Memory B cell (primary cell): ENCODE measurements around the gene RFX2.

Source experiments
- ATAC-seq: fragments of 150-1000 bp; cut with Tn5 transposase; 2 replicates; pipeline ENCODE4 v1.10.0; 2021; ENCODE audit warnings: low read depth, mild to moderate bottlenecking, moderate library complexity
- DNase-seq, 2 donors: peaks; one replicate each; pipeline ENCODE4 v3.0.0; 2022; ENCODE audit warnings: low spot score in 2 of 2
- H3K27ac Mint-ChIP-seq: one replicate; pipeline ENCODE4 v1.8.0; 2022; ENCODE audit warnings: mild to moderate bottlenecking, moderate library complexity, mixed read lengths
- H3K27me3 Mint-ChIP-seq: one replicate; pipeline ENCODE4 v1.8.0; 2022; ENCODE audit warnings: mixed read lengths
- H3K36me3 Mint-ChIP-seq: one replicate; pipeline ENCODE4 v1.8.0; 2022; ENCODE audit warnings: mild to moderate bottlenecking, mixed read lengths
- H3K4me1 Mint-ChIP-seq: one replicate; pipeline ENCODE4 v1.8.0; 2022; ENCODE audit warnings: mixed read lengths
- H3K4me3 Mint-ChIP-seq: one replicate; pipeline ENCODE4 v1.8.0; 2022; ENCODE audit warnings: mild to moderate bottlenecking, moderate library complexity, mixed read lengths
- H3K9me3 Mint-ChIP-seq: one replicate; pipeline ENCODE4 v1.8.0; 2022; ENCODE audit warnings: mixed read lengths

The RFX2 gene

DNA sequence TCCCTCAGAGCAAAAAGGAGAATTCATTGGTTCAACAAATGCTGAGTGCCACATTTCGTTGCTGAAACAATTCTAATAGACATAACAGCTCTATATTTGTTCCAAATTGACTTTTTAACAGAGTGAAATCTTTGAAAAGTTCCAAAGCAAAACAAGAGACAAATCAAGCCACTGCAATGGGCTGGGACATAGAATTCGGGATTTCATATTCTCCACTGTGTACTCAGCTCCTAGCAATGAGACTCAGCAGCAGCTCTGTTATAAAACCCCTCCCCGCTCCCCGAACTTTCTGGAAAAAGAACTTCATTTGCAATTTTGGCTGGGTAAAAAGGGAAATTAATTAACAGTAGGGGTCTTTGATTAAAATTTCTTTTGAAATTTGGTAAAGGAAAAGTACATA is 11.3 kb downstream of the RFX2 start:
- Mint-ChIP-seq H3K27ac (no peak overlapping the region), H3K4me3 (no peak overlapping the region), H3K9me3 (peaks cover 7% of the 10 kb centered on the region), H3K36me3 (peaks cover 7% of the 10 kb centered on the region), H3K27me3 (no peaks in the 10 kb centered on the region), H3K4me1 (peaks cover 7% of the 10 kb centered on the region)
- no peak for ATAC-seq
- DNase-seq, result no peak

DNA sequence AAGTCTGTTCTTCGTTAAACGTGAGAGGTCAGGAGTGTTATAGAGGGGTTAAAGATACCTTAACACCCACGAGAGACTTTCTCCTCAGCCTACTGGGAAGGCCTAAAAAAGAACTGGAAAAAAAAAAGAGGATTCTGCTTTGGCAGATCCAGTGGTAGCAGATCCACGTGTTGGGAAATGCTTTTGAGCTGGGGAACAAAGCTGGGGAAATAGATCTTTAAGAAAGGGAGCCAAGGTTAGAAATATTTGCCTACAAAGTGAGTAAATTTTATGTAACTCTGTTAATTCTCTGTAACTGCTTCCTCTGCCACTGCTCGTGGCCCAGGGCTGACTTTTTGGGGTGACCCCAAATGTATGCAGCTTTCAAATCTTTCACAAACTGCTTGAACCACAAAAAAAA is 11.7 kb downstream of the RFX2 start:
- Mint-ChIP-seq H3K4me3 (no peak overlapping the region), H3K9me3 (peaks cover 7% of the 10 kb centered on the region), H3K36me3 (peaks cover 7% of the 10 kb centered on the region), H3K4me1 (peaks cover 7% of the 10 kb centered on the region), H3K27me3 (no peaks in the 10 kb centered on the region), H3K27ac (no peak overlapping the region)
- ATAC-seq, result no peak
- no peak for DNase-seq

DNA sequence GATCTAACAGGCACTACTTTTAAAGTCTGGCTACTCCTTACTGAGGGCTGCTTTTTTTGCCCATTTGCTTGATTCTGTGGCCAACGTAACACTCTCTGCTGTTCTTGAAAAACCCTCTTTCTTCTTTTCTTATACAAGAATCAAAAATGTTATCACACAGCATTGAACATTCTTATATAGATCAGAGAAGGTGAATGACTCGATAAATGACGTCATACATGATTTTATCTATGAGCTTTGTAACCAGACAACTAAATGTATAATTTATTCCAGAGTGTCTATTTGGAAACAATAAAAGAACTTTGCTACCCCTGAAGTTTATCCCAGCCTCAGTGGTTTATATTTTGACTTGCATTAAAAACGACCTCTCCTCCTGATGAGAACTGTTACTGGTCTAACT is 12.4 kb downstream of the RFX2 start:
- H3K9me3 Mint-ChIP-seq, result peaks cover 7% of the 10 kb centered on the region
- no peak for DNase-seq
- no peak overlapping the region for H3K27ac Mint-ChIP-seq
- H3K4me1 Mint-ChIP-seq, result peaks cover 7% of the 10 kb centered on the region
- H3K36me3 Mint-ChIP-seq, result peaks cover 7% of the 10 kb centered on the region
- ATAC-seq, result no peak
- H3K4me3 Mint-ChIP-seq, result no peak overlapping the region
- no peaks in the 10 kb centered on the region for H3K27me3 Mint-ChIP-seq

DNA sequence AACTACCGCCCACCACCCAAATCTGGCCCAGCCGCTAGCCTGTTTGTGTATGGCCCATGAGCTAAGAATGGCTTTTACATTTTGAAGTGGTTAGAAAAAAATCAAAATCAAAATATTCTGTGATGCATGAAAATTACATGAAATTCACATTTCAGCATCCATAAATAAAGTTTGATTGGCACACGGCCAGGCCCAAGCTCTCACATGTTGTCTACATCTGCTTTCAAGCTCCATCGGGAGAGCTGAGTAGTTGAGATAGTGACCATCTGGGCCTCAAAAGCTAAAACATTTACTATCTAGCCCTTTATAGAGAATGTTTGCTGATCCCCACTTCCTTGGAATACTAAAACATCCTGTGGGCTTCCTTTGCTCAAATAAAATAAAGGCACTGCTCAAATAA is 14.5 kb downstream of the RFX2 start:
- no peak overlapping the region for H3K27ac Mint-ChIP-seq
- no peak overlapping the region for H3K4me3 Mint-ChIP-seq
- H3K4me1 Mint-ChIP-seq, result peaks cover 13% of the 10 kb centered on the region
- peaks cover 7% of the 10 kb centered on the region for H3K36me3 Mint-ChIP-seq
- no peaks in the 10 kb centered on the region for H3K27me3 Mint-ChIP-seq
- peaks cover 7% of the 10 kb centered on the region for H3K9me3 Mint-ChIP-seq
- no peak for ATAC-seq
- no peak for DNase-seq

DNA sequence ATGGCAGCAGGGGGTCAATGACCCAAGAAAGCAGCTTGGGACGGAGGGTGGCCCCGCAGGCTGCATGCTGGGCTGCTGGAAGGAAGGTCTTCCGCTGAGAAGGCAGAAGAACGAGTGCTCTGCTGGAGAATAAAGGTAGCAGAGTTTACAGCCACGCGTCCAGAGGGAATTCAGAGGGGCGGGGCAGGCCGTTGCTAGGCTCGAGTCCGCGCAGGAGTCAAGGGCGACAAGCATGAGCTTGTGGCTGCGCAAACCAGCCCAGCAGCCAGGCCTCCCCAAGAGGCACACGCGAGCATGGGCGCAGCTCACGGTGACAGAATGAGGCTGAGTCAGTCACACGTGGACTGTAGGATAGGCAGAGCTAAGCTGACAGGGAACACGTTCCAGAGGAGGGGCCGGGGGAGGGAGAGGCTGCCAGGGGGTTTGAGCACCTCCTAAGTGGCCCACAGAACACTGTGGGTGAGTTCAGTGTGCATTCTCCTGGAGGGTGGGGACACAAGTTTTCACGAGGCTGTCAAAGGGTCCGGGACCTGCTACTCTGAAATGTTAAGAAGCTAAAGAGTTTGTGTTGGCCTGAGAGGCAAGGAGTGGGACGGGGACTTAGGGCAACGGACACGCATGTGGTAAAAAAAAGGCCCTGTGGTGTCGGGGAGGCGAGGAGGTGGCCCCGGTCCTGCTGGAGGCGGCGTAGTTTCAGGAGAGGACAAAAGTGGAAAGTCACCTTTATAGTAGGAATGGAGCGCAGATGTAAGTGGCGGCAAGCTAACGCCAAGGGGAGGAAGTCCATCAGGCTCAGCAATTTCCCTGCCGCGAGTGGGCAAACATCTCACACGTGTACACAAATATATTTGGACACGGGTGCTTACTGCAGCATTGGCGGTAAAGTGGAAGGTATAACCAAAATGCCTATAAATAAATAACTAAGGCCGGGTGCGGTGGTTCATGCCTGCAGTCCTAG is 17.7 kb downstream of the RFX2 start:
- Mint-ChIP-seq H3K27me3 (no peaks in the 10 kb centered on the region), H3K4me3 (no peak overlapping the region), H3K36me3 (no peaks in the 10 kb centered on the region), H3K4me1 (peaks cover 15% of the 10 kb centered on the region), H3K9me3 (no peaks in the 10 kb centered on the region), H3K27ac (peak overlapping the region; percentile 64)
- DNase-seq, result no peak
- no peak for ATAC-seq

DNA sequence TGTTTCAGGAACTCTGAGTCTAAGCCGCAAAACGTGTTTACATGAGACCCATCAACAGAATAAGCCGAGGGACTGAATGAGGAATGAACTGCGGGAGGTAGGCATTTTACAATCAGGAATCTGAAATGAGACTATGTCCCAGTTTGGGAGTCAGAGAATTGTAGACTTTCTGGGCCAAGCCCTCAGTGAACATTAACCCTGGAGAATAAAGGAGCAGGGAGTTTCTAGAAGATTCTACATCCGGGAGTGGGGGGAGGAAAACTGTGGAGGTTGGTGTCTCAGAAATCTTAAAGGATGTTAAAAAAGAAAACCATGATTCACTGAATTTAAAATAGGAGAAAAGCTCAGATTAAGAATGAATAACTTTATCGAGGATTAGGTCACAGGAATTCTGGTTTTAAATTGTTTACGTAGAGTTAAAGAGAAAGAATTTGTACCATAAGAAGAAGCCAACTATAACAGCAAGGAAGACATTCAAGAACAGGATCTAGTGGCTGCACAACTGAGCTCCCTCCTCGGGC is 18.5 kb downstream of the RFX2 start:
- peaks cover 23% of the 10 kb centered on the region for H3K4me1 Mint-ChIP-seq
- no peak overlapping the region for H3K4me3 Mint-ChIP-seq
- no peaks in the 10 kb centered on the region for H3K36me3 Mint-ChIP-seq
- no peak for DNase-seq
- ATAC-seq, result no peak
- H3K27me3 Mint-ChIP-seq, result no peaks in the 10 kb centered on the region
- no peak overlapping the region for H3K27ac Mint-ChIP-seq
- H3K9me3 Mint-ChIP-seq, result no peaks in the 10 kb centered on the region

GRCh38 chr19:6090634-6091033 is 19.7 kb downstream of the RFX2 start:
- no peaks in the 10 kb centered on the region for H3K9me3 Mint-ChIP-seq
- H3K27ac Mint-ChIP-seq, result no peak overlapping the region
- peaks cover 26% of the 10 kb centered on the region for H3K4me1 Mint-ChIP-seq
- DNase-seq, result no peak
- no peaks in the 10 kb centered on the region for H3K27me3 Mint-ChIP-seq
- H3K4me3 Mint-ChIP-seq, result no peak overlapping the region
- H3K36me3 Mint-ChIP-seq, result no peaks in the 10 kb centered on the region
- no peak for ATAC-seq

DNA sequence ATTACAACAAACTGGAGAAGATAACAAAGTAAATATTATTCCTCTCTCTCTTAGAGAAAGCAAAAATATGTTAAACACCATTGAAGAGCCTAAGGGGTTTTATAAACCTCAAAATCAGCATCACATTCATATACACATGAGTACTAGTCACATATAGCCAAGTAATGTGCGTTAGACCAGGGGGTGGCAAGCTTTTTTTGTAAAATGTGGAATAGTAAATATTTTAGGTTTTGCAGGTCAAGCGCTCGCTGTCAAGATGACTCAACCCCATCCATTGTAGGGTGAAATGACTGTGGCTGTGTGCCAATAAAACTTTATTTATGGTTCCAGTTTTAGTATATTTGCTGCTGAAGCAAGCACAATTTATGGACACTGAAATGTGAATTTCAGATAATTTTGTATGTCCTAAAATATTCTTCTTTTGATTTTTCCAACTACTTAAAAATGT is 21.7 kb downstream of the RFX2 start:
- H3K36me3 Mint-ChIP-seq, result no peaks in the 10 kb centered on the region
- peak overlapping the region; percentile 54 for H3K27ac Mint-ChIP-seq
- ATAC-seq, result no peak
- H3K27me3 Mint-ChIP-seq, result no peaks in the 10 kb centered on the region
- no peak overlapping the region for H3K4me3 Mint-ChIP-seq
- peaks cover 26% of the 10 kb centered on the region for H3K4me1 Mint-ChIP-seq
- H3K9me3 Mint-ChIP-seq, result no peaks in the 10 kb centered on the region
- no peak for DNase-seq

DNA sequence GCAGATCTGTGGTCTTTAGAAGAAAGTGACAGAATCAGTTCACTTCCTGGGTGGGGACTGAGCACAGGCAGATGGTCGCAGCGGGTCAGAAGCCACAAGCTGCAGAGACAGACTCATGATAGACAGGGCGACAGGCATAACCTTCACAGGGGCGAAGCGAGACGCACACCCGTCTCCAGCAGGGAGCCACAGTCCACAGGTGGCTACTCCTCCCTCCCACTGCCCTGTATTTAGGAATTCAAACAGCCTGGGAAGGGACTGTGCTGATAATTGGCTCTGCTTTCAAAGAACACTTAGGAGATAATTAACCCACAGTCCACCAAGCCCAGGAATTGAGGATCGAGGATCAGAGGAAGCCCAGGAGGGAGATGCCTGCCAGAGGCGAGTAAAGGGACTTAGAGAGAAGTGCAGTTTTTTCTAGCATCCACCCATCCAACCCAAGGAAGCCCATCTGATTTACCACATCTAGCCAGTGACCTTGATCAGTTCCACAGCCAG is 23.2 kb downstream of the RFX2 start:
- no peaks in the 10 kb centered on the region for H3K27me3 Mint-ChIP-seq
- peak overlapping the region; percentile 75 for H3K27ac Mint-ChIP-seq
- H3K9me3 Mint-ChIP-seq, result no peaks in the 10 kb centered on the region
- DNase-seq, result no peak
- ATAC-seq, result peak; percentile 45
- H3K4me1 Mint-ChIP-seq, result peaks cover 20% of the 10 kb centered on the region
- peak overlapping the region; percentile 82 for H3K4me3 Mint-ChIP-seq
- no peaks in the 10 kb centered on the region for H3K36me3 Mint-ChIP-seq

GRCh38 chr19:6086068-6086788 is 24.1 kb downstream of the RFX2 start:
- Mint-ChIP-seq H3K9me3 (no peaks in the 10 kb centered on the region), H3K4me1 (peaks cover 20% of the 10 kb centered on the region), H3K27ac (no peak overlapping the region), H3K36me3 (no peaks in the 10 kb centered on the region), H3K4me3 (no peak overlapping the region), H3K27me3 (no peaks in the 10 kb centered on the region)
- no peak for DNase-seq
- ATAC-seq, result no peak

- ATAC-seq, result no peak
- no peaks in the 10 kb centered on the region for H3K27me3 Mint-ChIP-seq
Measured at GRCh38 chr19:6084821-6085220, 25.5 kb downstream of the RFX2 start.

GRCh38 chr19:6079107-6079506 is 31.2 kb downstream of the RFX2 start:
- Mint-ChIP-seq H3K4me3 (no peak overlapping the region), H3K27ac (no peak overlapping the region), H3K9me3 (no peaks in the 10 kb centered on the region), H3K36me3 (no peaks in the 10 kb centered on the region), H3K4me1 (peaks cover 7% of the 10 kb centered on the region), H3K27me3 (peaks cover 2% of the 10 kb centered on the region)
- DNase-seq (no peak), ATAC-seq (no peak)

More at GRCh38 chr19:6084821-6085220, 25.5 kb downstream of the RFX2 start:
- Mint-ChIP-seq H3K9me3 (no peaks in the 10 kb centered on the region), H3K4me1 (peaks cover 20% of the 10 kb centered on the region), H3K36me3 (no peaks in the 10 kb centered on the region), H3K4me3 (no peak overlapping the region), H3K27ac (no peak overlapping the region)
- DNase-seq, result no peak

GRCh38 chr19:6078068-6078467 is 32.2 kb downstream of the RFX2 start:
- Mint-ChIP-seq H3K27ac (no peak overlapping the region), H3K9me3 (no peaks in the 10 kb centered on the region), H3K36me3 (no peaks in the 10 kb centered on the region), H3K4me3 (no peak overlapping the region), H3K4me1 (peaks cover 7% of the 10 kb centered on the region), H3K27me3 (peaks cover 2% of the 10 kb centered on the region)
- ATAC-seq (peak; percentile 93), DNase-seq (no peak)
